HG02588 (cell line): ENCODE measurements around the gene MTA1.

Source experiments
- ATAC-seq: cut with Tn5 transposase; IDR thresholded peaks from one replicate; pipeline ENCODE4 v1.9.1; 2021; ENCODE audit warnings: mild to moderate bottlenecking, moderate library complexity; ENCODE audit not compliant: unreplicated experiment

Gene MTA1

DNA sequence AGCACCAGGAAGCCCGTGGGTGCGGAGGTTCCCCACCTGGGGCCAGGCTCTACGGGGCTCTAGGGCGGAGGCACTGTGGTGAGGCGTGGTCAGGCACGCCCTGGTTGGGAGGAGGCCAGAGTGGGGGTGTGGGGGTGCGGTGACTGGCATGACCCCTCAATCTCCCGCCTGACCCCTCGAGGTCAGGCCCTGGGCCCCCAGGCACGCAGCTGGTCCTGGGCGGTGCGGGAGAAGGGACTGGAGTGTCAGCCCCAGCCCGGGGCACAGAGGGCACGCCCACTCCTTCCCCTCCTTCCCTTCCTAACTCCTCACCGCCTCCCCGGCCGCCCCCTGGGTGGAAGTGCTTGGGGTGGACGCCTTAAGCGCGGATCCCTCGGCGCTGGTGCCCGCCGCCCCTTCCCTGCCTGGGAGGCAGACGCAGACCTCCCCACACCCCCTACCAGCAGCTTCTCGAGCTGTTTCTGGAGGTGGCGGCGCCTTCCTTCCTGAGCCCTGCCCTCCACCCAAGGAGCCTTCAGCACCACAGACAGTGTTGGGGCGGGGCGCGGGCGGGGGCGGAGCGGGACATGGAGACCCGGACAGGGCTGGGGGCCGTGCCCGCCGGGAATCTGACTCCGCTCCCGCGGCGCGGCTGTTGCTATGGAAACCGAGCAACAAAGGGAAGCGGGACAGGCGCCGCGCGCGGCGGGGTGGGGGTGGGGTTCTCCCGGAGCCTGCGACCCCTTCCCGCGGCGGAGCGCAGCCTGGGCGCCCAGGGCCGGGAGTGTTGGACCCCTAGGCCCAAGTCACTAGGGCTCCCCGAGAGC, 54.3 kb downstream of the MTA1 start:
- ATAC-seq: no peak

GRCh38 chr14:105474483-105475268, 55.0 kb downstream of the MTA1 start, which contains the start of gene CRIP2:
TSS of gene CRIP2 (plus strand) at chr14:105474821. CDS start at chr14:105474863, 42 bp downstream.
- no peak for ATAC-seq

DNA sequence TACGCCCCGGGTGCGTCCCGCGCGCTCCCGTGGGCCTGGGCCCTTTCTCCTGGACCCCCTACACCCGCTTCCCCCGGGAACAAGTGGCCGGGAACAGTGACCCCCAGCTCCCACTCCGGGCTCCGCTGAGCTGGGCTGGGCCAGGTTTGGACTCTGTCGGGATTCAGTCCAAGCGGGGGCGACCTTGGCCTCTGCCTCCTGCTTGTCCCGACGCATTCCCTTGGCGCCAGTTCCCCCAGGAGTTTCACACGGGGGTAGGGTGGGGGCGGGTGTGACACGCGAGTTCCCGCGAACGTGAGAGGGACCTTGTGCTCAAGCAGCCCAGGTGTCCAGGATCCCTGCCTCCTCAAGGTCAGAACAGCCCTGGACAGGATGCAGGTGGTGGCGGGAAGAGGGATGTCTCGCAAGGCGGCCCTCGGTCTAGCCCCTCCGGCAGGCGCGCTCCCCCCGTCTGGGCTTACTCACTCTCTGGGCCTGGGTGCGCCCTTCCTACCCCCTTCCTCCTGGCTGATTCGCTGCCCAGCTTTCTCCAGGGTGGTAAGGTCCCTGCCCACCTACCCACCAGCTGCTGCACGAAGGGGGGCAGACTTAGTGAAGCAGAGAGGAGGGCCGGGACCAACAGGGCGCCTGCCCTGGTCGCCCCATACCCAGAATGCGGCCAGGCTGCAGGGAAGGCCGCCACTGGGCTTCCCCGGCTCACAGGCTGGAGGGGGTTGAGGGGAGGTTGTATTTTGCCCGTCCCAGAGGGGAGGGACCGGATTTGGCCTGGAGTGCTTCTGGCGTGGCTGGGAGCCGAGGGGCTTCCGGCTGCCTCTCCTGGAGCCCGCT, 55.9 kb downstream of the MTA1 start:
- no peak for ATAC-seq

- ATAC-seq: no peak
Measured at GRCh38 chr14:105476097-105476830, 56.6 kb downstream of the MTA1 start.

- ATAC-seq: no peak
Measured at GRCh38 chr14:105476831-105477659, 57.4 kb downstream of the MTA1 start.

DNA sequence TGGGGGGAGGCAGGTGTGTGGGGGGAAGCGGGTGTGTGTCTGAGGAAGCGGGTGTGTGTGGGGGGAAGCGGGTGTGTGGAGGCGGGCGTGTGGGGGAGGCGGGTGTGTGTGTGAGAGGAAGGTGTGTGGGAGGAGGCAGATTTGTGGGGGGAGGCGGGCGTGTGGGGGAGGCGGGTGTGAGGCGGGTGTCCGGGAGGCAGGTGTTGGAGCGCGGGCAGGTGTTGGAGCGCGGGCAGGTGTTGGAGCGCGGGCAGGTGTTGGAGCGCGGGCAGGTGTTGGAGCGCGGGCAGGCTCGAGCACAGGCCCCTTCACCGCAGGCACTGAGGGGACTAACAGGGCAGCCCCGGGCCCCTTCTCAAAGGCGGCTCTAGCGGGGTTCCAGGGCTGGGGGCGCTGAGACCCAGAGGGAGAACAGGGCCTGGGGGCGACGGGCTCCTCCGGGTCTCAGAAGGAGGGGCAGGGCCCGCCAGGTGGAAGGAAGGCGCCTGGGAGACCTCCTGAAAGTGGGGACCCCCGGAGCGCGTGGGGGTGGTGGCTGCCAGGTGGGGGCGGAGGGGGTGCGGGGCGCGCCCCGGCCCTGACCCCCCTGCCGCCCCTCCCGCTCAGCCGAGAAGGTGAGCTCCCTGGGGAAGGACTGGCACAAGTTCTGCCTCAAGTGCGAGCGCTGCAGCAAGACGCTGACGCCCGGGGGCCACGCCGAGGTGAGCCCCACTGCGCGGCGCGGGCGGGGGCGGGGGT, 58.2 kb downstream of the MTA1 start:
- no peak for ATAC-seq

GRCh38 chr14:105478398-105479251, 59.0 kb downstream of the MTA1 start:
- ATAC-seq: no peak

GRCh38 chr14:105479431-105480158, 60.0 kb downstream of the MTA1 start:
- ATAC-seq: no peak

DNA sequence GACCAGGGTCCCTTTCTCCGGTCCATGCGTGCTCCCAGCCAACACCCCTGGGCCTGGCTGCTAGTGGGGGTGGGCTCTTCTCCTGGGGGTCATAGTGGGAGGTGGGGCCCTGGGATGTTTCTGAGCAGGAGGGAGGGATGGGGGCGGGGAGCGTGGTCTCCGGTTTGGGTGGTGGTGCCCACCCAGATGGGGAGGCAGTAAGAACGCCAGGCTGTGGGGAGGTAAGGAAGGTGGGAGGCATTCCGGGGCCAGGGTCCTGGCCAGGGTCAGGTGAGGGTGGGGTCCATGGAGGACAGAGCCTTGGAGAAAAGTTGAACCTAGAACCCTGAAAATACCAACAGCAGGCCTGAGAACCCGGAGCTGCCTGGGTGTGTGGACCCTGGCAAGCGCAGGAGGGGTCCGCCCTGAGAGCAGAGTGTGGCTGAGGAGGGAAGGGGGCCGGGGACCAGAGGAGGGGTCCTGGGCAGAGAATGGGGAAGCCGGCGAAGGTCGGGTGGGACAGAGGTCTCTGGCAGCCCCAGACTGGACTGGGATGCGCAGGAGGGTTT, 60.6 kb downstream of the MTA1 start:
- no peak for ATAC-seq

GRCh38 chr14:105480807-105481801, 61.5 kb downstream of the MTA1 start:
- peak; percentile 48 for ATAC-seq

- peak; percentile 32 for ATAC-seq
Measured at GRCh38 chr14:105481886-105482457, 62.3 kb downstream of the MTA1 start.

- no peak for ATAC-seq
Measured at GRCh38 chr14:105482486-105483110, 63.0 kb downstream of the MTA1 start.

- no peak for ATAC-seq
Measured at GRCh38 chr14:105483300-105484068, 63.9 kb downstream of the MTA1 start.
